Activated CD4-positive, alpha-beta T cell treated with anti-CD3 and anti-CD28 coated beads for 1 hour (primary cell): Measurements from ENCODE around the gene OVOL2.

Experiments
- DNase-seq: peaks from one replicate; pipeline ENCODE4 v3.0.0-alpha.2; 2020

Gene OVOL2

GRCh38 chr20:18011951-18012645 lies 45.6 kb downstream of the OVOL2 start:
- DNase-seq, result no peak

- DNase-seq, result no peak
Measured at GRCh38 chr20:18011482-18011881, 46.2 kb downstream of the OVOL2 start.

- no peak for DNase-seq
Measured at GRCh38 chr20:18009116-18009515, 48.6 kb downstream of the OVOL2 start.

DNA sequence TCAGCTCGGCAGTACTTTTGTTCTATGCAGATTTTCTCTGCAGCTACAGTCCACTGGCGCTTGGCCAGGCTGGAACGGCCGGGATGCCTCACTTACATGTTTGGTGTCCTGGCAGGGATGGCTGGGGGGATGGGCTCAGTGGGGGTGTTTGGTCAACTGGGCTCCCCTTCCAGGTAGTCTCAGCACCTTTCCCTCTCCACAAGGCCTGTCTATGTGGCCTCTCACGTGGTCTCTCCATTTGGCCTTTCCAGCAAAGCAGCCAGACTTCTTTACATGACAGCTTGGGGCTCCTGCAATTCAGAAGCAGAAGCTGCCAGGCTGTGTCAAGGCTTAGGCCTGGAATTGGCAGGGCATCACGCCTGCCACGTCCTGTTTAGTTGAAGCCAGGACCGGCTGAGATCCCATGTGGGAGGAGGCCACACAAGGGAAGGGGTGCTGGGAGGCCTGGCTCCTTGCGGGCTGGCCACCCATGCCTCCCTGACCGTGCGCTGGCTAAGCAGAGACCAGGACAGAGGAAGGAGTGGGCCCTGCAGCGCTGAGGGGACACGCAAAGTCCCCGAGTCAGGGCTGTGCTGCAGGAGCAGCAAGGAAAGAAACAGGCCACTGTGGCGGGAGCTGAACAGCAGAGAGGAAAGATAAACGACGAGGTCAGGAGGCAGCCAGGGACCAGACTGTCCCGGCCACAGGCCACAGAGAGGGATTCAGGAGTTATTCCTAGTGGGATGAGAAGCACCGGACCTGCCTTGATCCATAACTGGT lies 50.0 kb downstream of the OVOL2 start:
- DNase-seq, result no peak

- no peak for DNase-seq
Measured at GRCh38 chr20:18006684-18007083, 51.0 kb downstream of the OVOL2 start.

GRCh38 chr20:18005990-18006364 lies 51.7 kb downstream of the OVOL2 start:
- DNase-seq, result no peak

GRCh38 chr20:18005170-18005989 lies 52.3 kb downstream of the OVOL2 start:
- no peak for DNase-seq

- DNase-seq, result no peak
Measured at GRCh38 chr20:18004384-18005031, 53.2 kb downstream of the OVOL2 start.

- DNase-seq, result no peak
Measured at GRCh38 chr20:18003897-18004296, 53.8 kb downstream of the OVOL2 start.

- no peak for DNase-seq
Measured at GRCh38 chr20:18001131-18001921, 56.4 kb downstream of the OVOL2 start.

DNA sequence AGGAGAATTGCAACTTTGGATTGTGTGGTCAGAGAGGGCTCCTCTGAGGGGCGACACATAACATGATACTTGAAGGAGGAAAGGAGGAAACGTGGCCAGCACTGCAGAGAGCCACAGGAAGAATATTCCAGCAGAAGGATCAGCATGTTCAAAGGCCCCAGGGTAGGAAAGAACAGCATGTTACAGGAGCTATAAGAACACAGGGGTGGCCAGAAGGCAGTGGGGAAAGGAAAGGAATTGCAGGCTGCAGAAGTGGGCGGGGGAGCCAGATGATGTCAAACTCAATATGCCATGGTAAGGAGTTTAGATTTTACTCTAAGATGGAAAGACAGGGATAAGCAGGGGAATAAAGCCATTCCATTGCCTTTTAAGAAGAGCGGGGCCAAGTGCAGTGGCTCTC lies 58.1 kb downstream of the OVOL2 start:
- DNase-seq, result no peak

- DNase-seq, result no peak
Measured at GRCh38 chr20:17998446-17998845, 59.3 kb downstream of the OVOL2 start.

GRCh38 chr20:17995967-17996819 lies 61.5 kb downstream of the OVOL2 start:
- DNase-seq, result no peak

GRCh38 chr20:17993546-17993945 lies 64.2 kb downstream of the OVOL2 start:
- DNase-seq, result no peak

DNA sequence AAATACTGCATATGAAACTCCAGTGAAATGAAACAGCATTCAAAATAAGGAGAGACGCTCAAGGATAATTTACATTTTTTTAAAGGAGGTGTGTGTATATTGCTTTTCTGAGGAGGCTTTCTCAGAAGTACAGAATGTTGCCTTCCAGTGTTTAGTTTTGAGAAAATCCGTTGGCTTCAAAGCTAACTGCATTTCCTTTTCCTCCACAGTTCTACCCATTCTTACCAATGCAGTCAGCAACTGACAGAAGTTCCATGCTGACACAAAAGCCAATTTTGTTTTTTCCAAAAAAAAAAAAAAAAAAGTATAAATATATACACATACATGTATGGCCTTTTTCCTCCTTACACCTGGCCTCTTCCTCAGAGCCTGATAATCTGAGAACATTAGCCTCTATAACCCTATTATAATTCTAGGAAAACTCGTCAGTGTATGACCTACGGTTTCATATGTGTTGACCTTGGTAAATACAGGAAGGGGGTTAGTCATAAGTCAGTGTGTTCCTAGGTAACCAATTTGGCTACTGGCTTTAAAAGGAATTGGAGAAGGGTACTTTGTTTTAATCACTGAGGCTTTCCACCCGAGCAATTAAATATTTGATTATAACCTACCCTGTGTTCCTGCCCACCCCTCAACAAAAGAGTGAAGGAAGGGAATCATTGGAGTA lies 64.7 kb downstream of the OVOL2 start:
- DNase-seq, result no peak

GRCh38 chr20:17992224-17992637 lies 65.5 kb downstream of the OVOL2 start:
- no peak for DNase-seq

DNA sequence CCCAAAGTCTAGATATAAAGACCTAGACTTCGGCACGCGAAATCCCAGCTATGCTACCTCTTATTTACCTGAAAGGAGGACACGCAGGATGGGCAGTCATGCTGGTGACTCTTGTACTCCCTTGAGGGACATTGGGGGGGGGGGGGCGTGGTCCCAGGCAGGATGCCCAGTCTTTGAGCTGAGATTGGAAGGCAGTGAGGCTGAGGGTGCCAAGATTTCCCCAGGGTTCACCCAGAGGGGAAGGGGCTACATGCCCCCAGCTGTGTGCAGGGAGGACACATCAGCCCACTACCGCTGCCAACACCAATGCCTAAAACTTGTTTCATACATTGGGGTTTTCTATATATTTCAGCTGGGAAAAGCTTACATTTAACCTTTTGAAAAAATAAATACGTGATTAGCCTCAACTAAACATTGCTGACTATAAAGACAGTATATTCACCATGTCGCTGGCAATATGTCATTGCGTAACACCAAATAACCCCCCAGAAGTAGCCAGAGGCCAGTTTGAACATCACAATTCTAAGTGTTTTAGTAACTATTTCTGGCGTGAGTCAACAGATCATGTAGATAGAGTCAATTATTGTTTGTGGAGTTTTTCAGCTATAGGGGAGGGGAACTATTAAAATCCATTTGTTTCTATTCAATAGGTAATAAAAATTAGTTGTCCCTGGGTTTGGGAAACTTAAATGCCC lies 67.3 kb downstream of the OVOL2 start:
- no peak for DNase-seq

GRCh38 chr20:17987988-17988387 lies 69.7 kb downstream of the OVOL2 start:
- no peak for DNase-seq

GRCh38 chr20:17985388-17986018 lies 72.2 kb downstream of the OVOL2 start:
- DNase-seq, result no peak

GRCh38 chr20:17976305-17976704 lies 81.4 kb downstream of the OVOL2 start:
- DNase-seq, result no peak
